GM23338 (cell line): ENCODE data around the gene CHST15. TPM values are rescaled to one million over a fixed set of nuclear protein-coding genes. Genes with fewer than 3 reads are reported as not detected.

Source experiments
- ATAC-seq: fragments of 200-7000 bp; cut with Tn5 transposase; 3 replicates; pipeline ENCODE4 v1.9.1; 2020
- DNase-seq: peaks from one replicate; pipeline ENCODE4 v3.0.0-alpha.2; 2015; ENCODE audit warnings: low spot score
- H2AFZ ChIP-seq: fragments of 200-600 bp; sonication (generic); 2 replicates; pipeline ENCODE4 v1.8.0; 2016; ENCODE audit warnings: antibody characterized with exemption, mild to moderate bottlenecking, moderate library complexity
- H3F3A ChIP-seq: fragments of 200-600 bp; sonication (generic); replicated peaks from 2 replicates; pipeline ENCODE4 v1.8.0; 2017; ENCODE audit warnings: antibody characterized with exemption, mixed run types, low read depth
- H3K27ac ChIP-seq: fragments of 200-600 bp; sonication (generic); 2 replicates; pipeline ENCODE4 v1.6.1; 2016; ENCODE audit warnings: low read depth
- H3K27me3 ChIP-seq: fragments of 200-600 bp; sonication (generic); 2 replicates; pipeline ENCODE4 v1.8.0; 2016; ENCODE audit warnings: mild to moderate bottlenecking, mixed run types, moderate library complexity; ENCODE audit not compliant: insufficient read depth
- H3K36me3 ChIP-seq: fragments of 200-600 bp; sonication (generic); 2 replicates; pipeline ENCODE4 v1.8.0; 2016; ENCODE audit warnings: mild to moderate bottlenecking; ENCODE audit not compliant: insufficient read depth
- H3K4me1 ChIP-seq: fragments of 200-600 bp; sonication (generic); 2 replicates; pipeline ENCODE4 v1.8.0; 2016; ENCODE audit warnings: mild to moderate bottlenecking, moderate library complexity; ENCODE audit not compliant: insufficient read depth
- H3K4me2 ChIP-seq: fragments of 200-600 bp; sonication (generic); 2 replicates; pipeline ENCODE4 v1.7.1; 2017; ENCODE audit warnings: mixed run types
- H3K4me3 ChIP-seq: fragments of 200-600 bp; sonication (generic); 2 replicates; pipeline ENCODE4 v1.6.1; 2016; ENCODE audit warnings: mixed run types
- H3K79me2 ChIP-seq: fragments of 200-600 bp; sonication (generic); replicated peaks from 2 replicates; pipeline ENCODE4 v1.8.0; 2017; ENCODE audit warnings: mild to moderate bottlenecking; ENCODE audit not compliant: insufficient read depth
- H3K9me2 ChIP-seq: fragments of 200-600 bp; sonication (generic); 2 replicates; pipeline ENCODE4 v1.8.0; 2017; ENCODE audit not compliant: insufficient read depth
- H4K20me1 ChIP-seq: fragments of 200-600 bp; sonication (generic); replicated peaks from 2 replicates; pipeline ENCODE4 v1.8.0; 2017; ENCODE audit warnings: mild to moderate bottlenecking; ENCODE audit not compliant: insufficient read depth
- H3K27ac Mint-ChIP-seq: 2 replicates; pipeline ENCODE4 v1.8.0; 2020; ENCODE audit warnings: inconsistent platforms, mild to moderate bottlenecking, moderate library complexity, mixed read lengths
- H3K27me3 Mint-ChIP-seq: 3 replicates; pipeline ENCODE4 v1.8.0; 2022; ENCODE audit warnings: low read depth, mild to moderate bottlenecking, moderate library complexity, mixed read lengths, inconsistent platforms; ENCODE audit not compliant: insufficient read depth, poor library complexity
- H3K36me3 Mint-ChIP-seq: 3 replicates; pipeline ENCODE4 v1.8.0; 2021; ENCODE audit warnings: low read depth, mild to moderate bottlenecking, inconsistent platforms, moderate library complexity, mixed read lengths
- H3K4me1 Mint-ChIP-seq: 3 replicates; pipeline ENCODE4 v1.8.0; 2020; ENCODE audit warnings: mild to moderate bottlenecking, inconsistent platforms, mixed read lengths
- H3K4me3 Mint-ChIP-seq: 3 replicates; pipeline ENCODE4 v1.8.0; 2021; ENCODE audit warnings: moderate library complexity, mild to moderate bottlenecking, inconsistent platforms, mixed read lengths
- H3K9me3 Mint-ChIP-seq: 3 replicates; pipeline ENCODE4 v1.8.0; 2020; ENCODE audit warnings: moderate library complexity, mild to moderate bottlenecking, inconsistent platforms, mixed read lengths
- CREB1 ChIP-seq: fragments of 250-450 bp; sonication (Bioruptor Pico); IDR thresholded peaks from 2 replicates; pipeline ENCODE4 v1.5.0; 2020; ENCODE audit warnings: low read depth, mild to moderate bottlenecking, moderate library complexity
- EZH2 ChIP-seq: fragments of 200-600 bp; sonication (generic); IDR thresholded peaks from one replicate; pipeline ENCODE4 v1.8.0; 2017; ENCODE audit warnings: antibody characterized with exemption, mild to moderate bottlenecking, low read depth; ENCODE audit not compliant: unreplicated experiment
- EZH2phosphoT487 ChIP-seq: fragments of 200-600 bp; sonication (generic); IDR thresholded peaks from one replicate; pipeline ENCODE4 v1.8.1; 2018; ENCODE audit warnings: antibody characterized with exemption; ENCODE audit not compliant: unreplicated experiment
- JUNB ChIP-seq: IDR thresholded peaks from one replicate; pipeline ENCODE4 v1.6.1; 2016; ENCODE audit warnings: antibody characterized with exemption; ENCODE audit not compliant: unreplicated experiment
- NANOG ChIP-seq: IDR thresholded peaks from 2 replicates; pipeline ENCODE4 v1.6.1; 2016; ENCODE audit warnings: antibody characterized with exemption, borderline replicate concordance
- POLR2AphosphoS5 ChIP-seq: IDR thresholded peaks from 2 replicates; pipeline ENCODE4 v1.6.1; 2016; ENCODE audit warnings: antibody characterized with exemption, low read depth
- STAT1 ChIP-seq: IDR thresholded peaks from one replicate; pipeline ENCODE4 v1.6.1; 2016; ENCODE audit warnings: antibody characterized with exemption; ENCODE audit not compliant: unreplicated experiment
- ZNF114 ChIP-seq: fragments of 250-450 bp; sonication (Bioruptor Pico); IDR thresholded peaks from 2 replicates; pipeline ENCODE4 v1.5.0; 2020; ENCODE audit warnings: mild to moderate bottlenecking, moderate library complexity
- ZNF331 ChIP-seq: fragments of 250-450 bp; sonication (Bioruptor Pico); IDR thresholded peaks from 2 replicates; pipeline ENCODE4 v1.5.0; 2020; ENCODE audit warnings: low read depth, mild to moderate bottlenecking, moderate library complexity
- polyA plus RNA-seq: library from polyadenylated mRNA; unstranded; fragments of >200 nt; fragmentation: Nextera tagmentation; extraction: Ambion mirVana; gene quantifications from 2 replicates; pipeline ENCODE4 v1.2.1, GENCODE V29; 2016
- total RNA-seq: library from RNA; depleted of rRNA; stranded (reverse); fragments of >200 nt; shearing (Covaris generic); gene quantifications from 2 replicates; pipeline ENCODE4 v1.2.3, GENCODE V29; 2014
- TF ChIP-seq, protein P1 (sequence below), 2 experiments: fragments of 200-600 bp in 1 of 2; sonication (generic) in 1 of 2; conservative IDR thresholded peaks; 2 replicates each; pipeline versions ENCODE4 v1.5.1 to v1.6.1; 2016 to 2017; ENCODE audit warnings: antibody characterized with exemption in 2 of 2, low read depth in 2 of 2, mild to moderate bottlenecking in 2 of 2, moderate library complexity in 1 of 2
- TF ChIP-seq, protein P2 (sequence below): IDR thresholded peaks from one replicate; pipeline ENCODE4 v1.6.1; 2018; ENCODE audit warnings: antibody characterized with exemption; ENCODE audit not compliant: unreplicated experiment
- TF ChIP-seq, protein P3 (sequence below): fragments of 250-450 bp; sonication (Bioruptor Pico); IDR thresholded peaks from 2 replicates; pipeline ENCODE4 v1.5.0; 2020; ENCODE audit warnings: mild to moderate bottlenecking, moderate library complexity
- TF ChIP-seq, protein P4 (sequence below): IDR thresholded peaks from 2 replicates; pipeline ENCODE4 v1.6.1; 2016; ENCODE audit warnings: antibody characterized with exemption

CHST15 gene
- total and polyA plus RNA-seq, 2 experiments from 2014 or later = 2.6 to 11.2 TPM

DNA sequence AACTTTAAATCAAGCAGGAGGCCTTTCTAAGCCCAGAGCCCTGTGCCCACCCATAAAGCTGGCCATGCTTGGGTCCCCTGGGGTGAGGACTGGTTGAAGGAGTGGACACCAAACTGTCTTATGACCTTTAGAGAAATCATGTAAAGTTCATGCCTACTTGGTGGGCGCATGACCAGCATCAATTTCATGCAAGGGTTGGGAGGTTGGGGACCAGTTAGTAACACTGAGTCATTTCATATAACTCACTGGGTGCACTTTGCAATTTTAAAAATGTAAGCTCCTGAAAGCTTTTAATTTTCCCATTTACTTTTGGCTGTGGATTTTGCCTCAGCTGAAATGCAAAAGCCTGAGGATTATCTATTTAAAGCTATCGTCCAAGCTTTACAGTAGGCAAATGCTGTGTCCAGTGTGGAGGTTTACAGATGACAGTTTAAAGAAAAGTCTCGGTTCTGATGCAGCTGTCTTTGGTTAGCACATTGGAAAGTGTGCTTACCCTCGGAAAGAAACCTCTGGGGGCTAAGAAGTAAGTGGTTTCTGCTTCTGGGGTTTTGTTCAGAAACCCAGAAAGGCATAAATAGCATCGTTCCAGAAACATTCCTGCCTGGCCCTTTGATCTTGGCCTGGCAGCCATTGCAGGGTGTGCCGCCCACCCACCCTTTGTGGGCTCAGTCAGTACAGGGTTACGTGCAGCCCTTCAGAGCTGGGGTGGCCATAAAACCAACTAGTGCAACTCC is 48.8 kb upstream of the CHST15 start:
- no peaks in the 10 kb centered on the region for H3K4me1 Mint-ChIP-seq
- Histone ChIP-seq H3K4me3 (no peak overlapping the region), H3K79me2 (no peaks in the 10 kb centered on the region), H3K27ac (no peak overlapping the region), H3K4me2 (no peak overlapping the region), H3K4me1 (no peaks in the 10 kb centered on the region), H2AFZ (no peak overlapping the region), H3K27me3 (no peaks in the 10 kb centered on the region), H3F3A (no peaks in the 10 kb centered on the region), H3K9me2 (no peaks in the 10 kb centered on the region), H3K36me3 (no peaks in the 10 kb centered on the region), H4K20me1 (no peaks in the 10 kb centered on the region)
- ATAC-seq = no peak
- no peak overlapping the region for H3K27ac Mint-ChIP-seq
- no peak for DNase-seq
- no peak overlapping the region for H3K4me3 Mint-ChIP-seq
- H3K9me3 Mint-ChIP-seq = no peaks in the 10 kb centered on the region; the same call in 2 of the 3 replicates
- no peaks in the 10 kb centered on the region for H3K36me3 Mint-ChIP-seq
- H3K27me3 Mint-ChIP-seq = no peaks in the 10 kb centered on the region
- no peak for TF ChIP-seq EZH2
- TF ChIP-seq NANOG = no peak
- no peak for TF ChIP-seq JUNB
- TF ChIP-seq ZNF331 = no peak
- TF ChIP-seq, protein P1, sequence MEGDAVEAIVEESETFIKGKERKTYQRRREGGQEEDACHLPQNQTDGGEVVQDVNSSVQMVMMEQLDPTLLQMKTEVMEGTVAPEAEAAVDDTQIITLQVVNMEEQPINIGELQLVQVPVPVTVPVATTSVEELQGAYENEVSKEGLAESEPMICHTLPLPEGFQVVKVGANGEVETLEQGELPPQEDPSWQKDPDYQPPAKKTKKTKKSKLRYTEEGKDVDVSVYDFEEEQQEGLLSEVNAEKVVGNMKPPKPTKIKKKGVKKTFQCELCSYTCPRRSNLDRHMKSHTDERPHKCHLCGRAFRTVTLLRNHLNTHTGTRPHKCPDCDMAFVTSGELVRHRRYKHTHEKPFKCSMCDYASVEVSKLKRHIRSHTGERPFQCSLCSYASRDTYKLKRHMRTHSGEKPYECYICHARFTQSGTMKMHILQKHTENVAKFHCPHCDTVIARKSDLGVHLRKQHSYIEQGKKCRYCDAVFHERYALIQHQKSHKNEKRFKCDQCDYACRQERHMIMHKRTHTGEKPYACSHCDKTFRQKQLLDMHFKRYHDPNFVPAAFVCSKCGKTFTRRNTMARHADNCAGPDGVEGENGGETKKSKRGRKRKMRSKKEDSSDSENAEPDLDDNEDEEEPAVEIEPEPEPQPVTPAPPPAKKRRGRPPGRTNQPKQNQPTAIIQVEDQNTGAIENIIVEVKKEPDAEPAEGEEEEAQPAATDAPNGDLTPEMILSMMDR (conservative IDR thresholded peaks at IDR 0.05; ENCODE audit: low read depth in 2 of 2) = no peak
- TF ChIP-seq CREB1 (CRISPR knock-in tag) = no peak
- TF ChIP-seq, protein P2, sequence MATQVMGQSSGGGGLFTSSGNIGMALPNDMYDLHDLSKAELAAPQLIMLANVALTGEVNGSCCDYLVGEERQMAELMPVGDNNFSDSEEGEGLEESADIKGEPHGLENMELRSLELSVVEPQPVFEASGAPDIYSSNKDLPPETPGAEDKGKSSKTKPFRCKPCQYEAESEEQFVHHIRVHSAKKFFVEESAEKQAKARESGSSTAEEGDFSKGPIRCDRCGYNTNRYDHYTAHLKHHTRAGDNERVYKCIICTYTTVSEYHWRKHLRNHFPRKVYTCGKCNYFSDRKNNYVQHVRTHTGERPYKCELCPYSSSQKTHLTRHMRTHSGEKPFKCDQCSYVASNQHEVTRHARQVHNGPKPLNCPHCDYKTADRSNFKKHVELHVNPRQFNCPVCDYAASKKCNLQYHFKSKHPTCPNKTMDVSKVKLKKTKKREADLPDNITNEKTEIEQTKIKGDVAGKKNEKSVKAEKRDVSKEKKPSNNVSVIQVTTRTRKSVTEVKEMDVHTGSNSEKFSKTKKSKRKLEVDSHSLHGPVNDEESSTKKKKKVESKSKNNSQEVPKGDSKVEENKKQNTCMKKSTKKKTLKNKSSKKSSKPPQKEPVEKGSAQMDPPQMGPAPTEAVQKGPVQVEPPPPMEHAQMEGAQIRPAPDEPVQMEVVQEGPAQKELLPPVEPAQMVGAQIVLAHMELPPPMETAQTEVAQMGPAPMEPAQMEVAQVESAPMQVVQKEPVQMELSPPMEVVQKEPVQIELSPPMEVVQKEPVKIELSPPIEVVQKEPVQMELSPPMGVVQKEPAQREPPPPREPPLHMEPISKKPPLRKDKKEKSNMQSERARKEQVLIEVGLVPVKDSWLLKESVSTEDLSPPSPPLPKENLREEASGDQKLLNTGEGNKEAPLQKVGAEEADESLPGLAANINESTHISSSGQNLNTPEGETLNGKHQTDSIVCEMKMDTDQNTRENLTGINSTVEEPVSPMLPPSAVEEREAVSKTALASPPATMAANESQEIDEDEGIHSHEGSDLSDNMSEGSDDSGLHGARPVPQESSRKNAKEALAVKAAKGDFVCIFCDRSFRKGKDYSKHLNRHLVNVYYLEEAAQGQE = no peak
- TF ChIP-seq POLR2AphosphoS5 = no peak
- TF ChIP-seq STAT1 = no peak
- TF ChIP-seq, protein P3, sequence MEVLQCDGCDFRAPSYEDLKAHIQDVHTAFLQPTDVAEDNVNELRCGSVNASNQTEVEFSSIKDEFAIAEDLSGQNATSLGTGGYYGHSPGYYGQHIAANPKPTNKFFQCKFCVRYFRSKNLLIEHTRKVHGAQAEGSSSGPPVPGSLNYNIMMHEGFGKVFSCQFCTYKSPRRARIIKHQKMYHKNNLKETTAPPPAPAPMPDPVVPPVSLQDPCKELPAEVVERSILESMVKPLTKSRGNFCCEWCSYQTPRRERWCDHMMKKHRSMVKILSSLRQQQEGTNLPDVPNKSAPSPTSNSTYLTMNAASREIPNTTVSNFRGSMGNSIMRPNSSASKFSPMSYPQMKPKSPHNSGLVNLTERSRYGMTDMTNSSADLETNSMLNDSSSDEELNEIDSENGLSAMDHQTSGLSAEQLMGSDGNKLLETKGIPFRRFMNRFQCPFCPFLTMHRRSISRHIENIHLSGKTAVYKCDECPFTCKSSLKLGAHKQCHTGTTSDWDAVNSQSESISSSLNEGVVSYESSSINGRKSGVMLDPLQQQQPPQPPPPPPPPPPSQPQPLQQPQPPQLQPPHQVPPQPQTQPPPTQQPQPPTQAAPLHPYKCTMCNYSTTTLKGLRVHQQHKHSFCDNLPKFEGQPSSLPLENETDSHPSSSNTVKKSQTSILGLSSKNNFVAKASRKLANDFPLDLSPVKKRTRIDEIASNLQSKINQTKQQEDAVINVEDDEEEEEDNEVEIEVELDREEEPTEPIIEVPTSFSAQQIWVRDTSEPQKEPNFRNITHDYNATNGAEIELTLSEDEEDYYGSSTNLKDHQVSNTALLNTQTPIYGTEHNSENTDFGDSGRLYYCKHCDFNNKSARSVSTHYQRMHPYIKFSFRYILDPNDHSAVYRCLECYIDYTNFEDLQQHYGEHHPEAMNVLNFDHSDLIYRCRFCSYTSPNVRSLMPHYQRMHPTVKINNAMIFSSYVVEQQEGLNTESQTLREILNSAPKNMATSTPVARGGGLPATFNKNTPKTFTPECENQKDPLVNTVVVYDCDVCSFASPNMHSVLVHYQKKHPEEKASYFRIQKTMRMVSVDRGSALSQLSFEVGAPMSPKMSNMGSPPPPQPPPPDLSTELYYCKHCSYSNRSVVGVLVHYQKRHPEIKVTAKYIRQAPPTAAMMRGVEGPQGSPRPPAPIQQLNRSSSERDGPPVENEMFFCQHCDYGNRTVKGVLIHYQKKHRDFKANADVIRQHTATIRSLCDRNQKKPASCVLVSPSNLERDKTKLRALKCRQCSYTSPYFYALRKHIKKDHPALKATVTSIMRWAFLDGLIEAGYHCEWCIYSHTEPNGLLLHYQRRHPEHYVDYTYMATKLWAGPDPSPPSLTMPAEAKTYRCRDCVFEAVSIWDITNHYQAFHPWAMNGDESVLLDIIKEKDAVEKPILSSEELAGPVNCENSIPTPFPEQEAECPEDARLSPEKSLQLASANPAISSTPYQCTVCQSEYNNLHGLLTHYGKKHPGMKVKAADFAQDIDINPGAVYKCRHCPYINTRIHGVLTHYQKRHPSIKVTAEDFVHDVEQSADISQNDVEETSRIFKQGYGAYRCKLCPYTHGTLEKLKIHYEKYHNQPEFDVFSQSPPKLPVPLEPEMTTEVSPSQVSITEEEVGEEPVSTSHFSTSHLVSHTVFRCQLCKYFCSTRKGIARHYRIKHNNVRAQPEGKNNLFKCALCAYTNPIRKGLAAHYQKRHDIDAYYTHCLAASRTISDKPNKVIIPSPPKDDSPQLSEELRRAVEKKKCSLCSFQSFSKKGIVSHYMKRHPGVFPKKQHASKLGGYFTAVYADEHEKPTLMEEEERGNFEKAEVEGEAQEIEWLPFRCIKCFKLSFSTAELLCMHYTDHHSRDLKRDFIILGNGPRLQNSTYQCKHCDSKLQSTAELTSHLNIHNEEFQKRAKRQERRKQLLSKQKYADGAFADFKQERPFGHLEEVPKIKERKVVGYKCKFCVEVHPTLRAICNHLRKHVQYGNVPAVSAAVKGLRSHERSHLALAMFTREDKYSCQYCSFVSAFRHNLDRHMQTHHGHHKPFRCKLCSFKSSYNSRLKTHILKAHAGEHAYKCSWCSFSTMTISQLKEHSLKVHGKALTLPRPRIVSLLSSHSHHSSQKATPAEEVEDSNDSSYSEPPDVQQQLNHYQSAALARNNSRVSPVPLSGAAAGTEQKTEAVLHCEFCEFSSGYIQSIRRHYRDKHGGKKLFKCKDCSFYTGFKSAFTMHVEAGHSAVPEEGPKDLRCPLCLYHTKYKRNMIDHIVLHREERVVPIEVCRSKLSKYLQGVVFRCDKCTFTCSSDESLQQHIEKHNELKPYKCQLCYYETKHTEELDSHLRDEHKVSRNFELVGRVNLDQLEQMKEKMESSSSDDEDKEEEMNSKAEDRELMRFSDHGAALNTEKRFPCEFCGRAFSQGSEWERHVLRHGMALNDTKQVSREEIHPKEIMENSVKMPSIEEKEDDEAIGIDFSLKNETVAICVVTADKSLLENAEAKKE (CRISPR knock-in tag) = no peak
- no peak for TF ChIP-seq EZH2phosphoT487
- TF ChIP-seq ZNF114 = no peak
- TF ChIP-seq, protein P4, sequence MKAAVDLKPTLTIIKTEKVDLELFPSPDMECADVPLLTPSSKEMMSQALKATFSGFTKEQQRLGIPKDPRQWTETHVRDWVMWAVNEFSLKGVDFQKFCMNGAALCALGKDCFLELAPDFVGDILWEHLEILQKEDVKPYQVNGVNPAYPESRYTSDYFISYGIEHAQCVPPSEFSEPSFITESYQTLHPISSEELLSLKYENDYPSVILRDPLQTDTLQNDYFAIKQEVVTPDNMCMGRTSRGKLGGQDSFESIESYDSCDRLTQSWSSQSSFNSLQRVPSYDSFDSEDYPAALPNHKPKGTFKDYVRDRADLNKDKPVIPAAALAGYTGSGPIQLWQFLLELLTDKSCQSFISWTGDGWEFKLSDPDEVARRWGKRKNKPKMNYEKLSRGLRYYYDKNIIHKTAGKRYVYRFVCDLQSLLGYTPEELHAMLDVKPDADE = no peak
